ENCODE measurements around the gene CAMTA1. TPM values are rescaled to one million over a fixed set of nuclear protein-coding genes. Genes with fewer than 3 reads are reported as not detected.

Gene CAMTA1
- total RNA-seq, 1 experiment from 2014 or later: 82.2 TPM

GRCh38 chr1:7481194-7481593 is 695.9 kb downstream of the CAMTA1 start:
- no peaks in the 10 kb centered on the region for H3K4me1 ChIP-seq (ENCODE audit: control insufficient read depth, insufficient read depth, low read length)

GRCh38 chr1:7482077-7482476 is 696.8 kb downstream of the CAMTA1 start:
- H3K36me3 ChIP-seq (ENCODE audit: control insufficient read depth, insufficient read depth, low read length): no peaks in the 10 kb centered on the region
- no peaks in the 10 kb centered on the region for H3K27me3 ChIP-seq (ENCODE audit: control insufficient read depth, insufficient read depth, low read length)
- ChIA-PET CTCF (interaction anchor here (0.5 kb wide), 1 partner anchor 165 kb away, joined by 4 read pairs; no protein-coding TSS in a partner anchor), POLR2A (no interaction called here)
- ATAC-seq (no peak), DNase-seq (ENCODE audit: low read depth, low spot score) (no peak)
- intact Hi-C loops (cut with micrococcal nuclease; ENCODE audit: unreplicated experiment) (no loop called here), in situ Hi-C loops (cut with HindIII; ENCODE audit: low pct_unique_long_range_greater_than_20kb, low sequenced_read_pairs) (no loop called here)
- no peak for TF ChIP-seq POLR2AphosphoS5 (IDR thresholded peaks at IDR 0.05; ENCODE audit: low read depth, low read length)
- no peak for TF ChIP-seq SIN3A (IDR thresholded peaks at IDR 0.05; ENCODE audit: borderline replicate concordance, insufficient read depth, low read depth, low read length)
- no peak for TF ChIP-seq TCF7L2 (IDR thresholded peaks at IDR 0.05; ENCODE audit: low read depth, low read length)
- BruUV-seq (replicated peaks): no TSS peak
- no peaks in the 10 kb centered on the region for H3K4me1 ChIP-seq (ENCODE audit: control insufficient read depth, insufficient read depth, low read length)
- H3K9me3 ChIP-seq (ENCODE audit: control insufficient read depth, insufficient read depth, low read depth, low read length): no peaks in the 10 kb centered on the region
- no peak overlapping the region for H3K27ac ChIP-seq (ENCODE audit: low read length)
- no peak overlapping the region for H3K4me3 ChIP-seq (ENCODE audit: low read depth in 2 of 2, low read length in 2 of 2)

More at GRCh38 chr1:7481194-7481593, 695.9 kb downstream of the CAMTA1 start:
- Histone ChIP-seq H3K27me3 (ENCODE audit: control insufficient read depth, insufficient read depth, low read length) (no peaks in the 10 kb centered on the region), H3K36me3 (ENCODE audit: control insufficient read depth, insufficient read depth, low read length) (no peaks in the 10 kb centered on the region), H3K4me3 (ENCODE audit: low read depth in 2 of 2, low read length in 2 of 2) (no peak overlapping the region), H3K9me3 (ENCODE audit: control insufficient read depth, insufficient read depth, low read depth, low read length) (no peaks in the 10 kb centered on the region), H3K27ac (ENCODE audit: low read length) (no peak overlapping the region)
- DNase-seq (ENCODE audit: low read depth, low spot score) (no peak), ATAC-seq (no peak)
- CTCF ChIA-PET: no interaction called here
- in situ Hi-C loops (cut with HindIII; ENCODE audit: low pct_unique_long_range_greater_than_20kb, low sequenced_read_pairs): no loop called here
- intact Hi-C loops (cut with micrococcal nuclease; ENCODE audit: unreplicated experiment): no loop called here
- TF ChIP-seq CTCF (IDR thresholded peaks at IDR 0.05) (no peak), TCF7L2 (IDR thresholded peaks at IDR 0.05; ENCODE audit: low read depth, low read length) (no peak), POLR2AphosphoS5 (IDR thresholded peaks at IDR 0.05; ENCODE audit: low read depth, low read length) (no peak), REST (IDR thresholded peaks at IDR 0.05; ENCODE audit: insufficient read depth in 1 of 2, low read depth in 2 of 2, low read length in 1 of 2) (no peak), SIN3A (IDR thresholded peaks at IDR 0.05; ENCODE audit: borderline replicate concordance, insufficient read depth, low read depth, low read length) (no peak)
- BruUV-seq (replicated peaks): no TSS peak
- POLR2A ChIA-PET: no interaction called here

GRCh38 chr1:7482772-7483495 is 697.7 kb downstream of the CAMTA1 start:
- in situ Hi-C loops (cut with HindIII; ENCODE audit: low pct_unique_long_range_greater_than_20kb, low sequenced_read_pairs): no loop called here
- Histone ChIP-seq H3K4me3 (ENCODE audit: low read depth in 2 of 2, low read length in 2 of 2) (no peak overlapping the region), H3K36me3 (ENCODE audit: control insufficient read depth, insufficient read depth, low read length) (no peaks in the 10 kb centered on the region), H3K27ac (ENCODE audit: low read length) (no peak overlapping the region), H3K4me1 (ENCODE audit: control insufficient read depth, insufficient read depth, low read length) (no peaks in the 10 kb centered on the region), H3K27me3 (ENCODE audit: control insufficient read depth, insufficient read depth, low read length) (no peaks in the 10 kb centered on the region), H3K9me3 (ENCODE audit: control insufficient read depth, insufficient read depth, low read depth, low read length) (no peaks in the 10 kb centered on the region)
- ATAC-seq (no peak), DNase-seq (ENCODE audit: low read depth, low spot score) (no peak)
- no TSS peak for BruUV-seq (replicated peaks)
- TF ChIP-seq POLR2AphosphoS5 (IDR thresholded peaks at IDR 0.05; ENCODE audit: low read depth, low read length): no peak
- TF ChIP-seq REST (IDR thresholded peaks at IDR 0.05; ENCODE audit: insufficient read depth in 1 of 2, low read depth in 2 of 2, low read length in 1 of 2): no peak
- no peak for TF ChIP-seq SIN3A (IDR thresholded peaks at IDR 0.05; ENCODE audit: borderline replicate concordance, insufficient read depth, low read depth, low read length)
- TF ChIP-seq TCF7L2 (IDR thresholded peaks at IDR 0.05; ENCODE audit: low read depth, low read length): no peak
- no peak for TF ChIP-seq CTCF (IDR thresholded peaks at IDR 0.05)
- CTCF ChIA-PET: no interaction called here
- intact Hi-C loops (cut with micrococcal nuclease; ENCODE audit: unreplicated experiment): no loop called here
- POLR2A ChIA-PET: no interaction called here
